ENCODE measurements around the gene GOLGA8S.
"Not testable (repeated sequence)": the region's sequence is repeated elsewhere in the genome, so short reads cannot be mapped to it uniquely, and the experiment has no call there.

GOLGA8S gene

GRCh38 chr15:23354448-23354847, at the start of gene GOLGA8S:
Gene GOLGA8S, plus strand, starts transcription at chr15:23354748. Its CDS starts 62 bp downstream, at chr15:23354810.
- not testable (repeated sequence) for DNase-seq (ENCODE audit: low read depth)

GRCh38 chr15:23304805-23305204, 49.7 kb upstream of the GOLGA8S start:
- not testable (repeated sequence) for DNase-seq (ENCODE audit: low read depth)

GRCh38 chr15:23305921-23306320, 48.6 kb upstream of the GOLGA8S start:
- not testable (repeated sequence) for DNase-seq (ENCODE audit: low read depth)

GRCh38 chr15:23311233-23311632, 43.3 kb upstream of the GOLGA8S start:
- not testable (repeated sequence) for DNase-seq (ENCODE audit: low read depth)

GRCh38 chr15:23334096-23334495, 20.5 kb upstream of the GOLGA8S start, which contains the start of gene GOLGA6L26:
Gene GOLGA6L26, minus strand, starts transcription at chr15:23334196. Its CDS starts 61 bp downstream, at chr15:23334135.
- DNase-seq (ENCODE audit: low read depth) = not testable (repeated sequence)

- DNase-seq (ENCODE audit: low read depth) = not testable (repeated sequence)
Observed at GRCh38 chr15:23362622-23363021, 8.1 kb downstream of the GOLGA8S start.

GRCh38 chr15:23364261-23364660, 9.7 kb downstream of the GOLGA8S start:
- DNase-seq (ENCODE audit: low read depth) = not testable (repeated sequence)

GRCh38 chr15:23370578-23370977, 16.0 kb downstream of the GOLGA8S start:
- no peak for DNase-seq (ENCODE audit: low read depth)

- not testable (repeated sequence) for DNase-seq (ENCODE audit: low read depth)
Observed at GRCh38 chr15:23371134-23371533, 16.6 kb downstream of the GOLGA8S start.

GRCh38 chr15:23371868-23372267, 17.3 kb downstream of the GOLGA8S start:
- not testable (repeated sequence) for DNase-seq (ENCODE audit: low read depth)

- no peak for DNase-seq (ENCODE audit: low read depth)
Observed at GRCh38 chr15:23372284-23372683, 17.7 kb downstream of the GOLGA8S start.

GRCh38 chr15:23372891-23373600, 18.5 kb downstream of the GOLGA8S start:
- DNase-seq (ENCODE audit: low read depth) = not testable (repeated sequence)

- DNase-seq (ENCODE audit: low read depth) = not testable (repeated sequence)
Observed at GRCh38 chr15:23374226-23374625, 19.7 kb downstream of the GOLGA8S start.

- not testable (repeated sequence) for DNase-seq (ENCODE audit: low read depth)
Observed at GRCh38 chr15:23378946-23379345, 24.4 kb downstream of the GOLGA8S start.

- DNase-seq (ENCODE audit: low read depth) = not testable (repeated sequence)
Observed at GRCh38 chr15:23380700-23381099, 26.2 kb downstream of the GOLGA8S start.

- DNase-seq (ENCODE audit: low read depth) = not testable (repeated sequence)
Observed at GRCh38 chr15:23381192-23381591, 26.6 kb downstream of the GOLGA8S start.

GRCh38 chr15:23384371-23384770, 29.8 kb downstream of the GOLGA8S start:
- no peak for DNase-seq (ENCODE audit: low read depth)

- DNase-seq (ENCODE audit: low read depth) = no peak
Observed at GRCh38 chr15:23385886-23386430, 31.4 kb downstream of the GOLGA8S start.

- no peak for DNase-seq (ENCODE audit: low read depth)
Observed at GRCh38 chr15:23387621-23388190, 33.2 kb downstream of the GOLGA8S start.

- no peak for DNase-seq (ENCODE audit: low read depth)
Observed at GRCh38 chr15:23395030-23395692, 40.6 kb downstream of the GOLGA8S start.

GRCh38 chr15:23395832-23396231, 41.3 kb downstream of the GOLGA8S start:
- DNase-seq (ENCODE audit: low read depth) = no peak

GRCh38 chr15:23397779-23398178, 43.2 kb downstream of the GOLGA8S start:
- no peak for DNase-seq (ENCODE audit: low read depth)

GRCh38 chr15:23398357-23398756, 43.8 kb downstream of the GOLGA8S start:
- not testable (repeated sequence) for DNase-seq (ENCODE audit: low read depth)
